Loucy (cell line): ENCODE results near the gene IQCC.

Source experiments
- H2AFZ ChIP-seq: fragments of 200-600 bp; sonication (generic); 2 replicates; pipeline ENCODE4 v1.6.0; 2016; ENCODE audit warnings: antibody characterized with exemption, mild to moderate bottlenecking, low read length, moderate library complexity
- H3F3A ChIP-seq: fragments of 200-600 bp; 2 replicates; pipeline ENCODE4 v1.6.0; 2016; ENCODE audit warnings: antibody characterized with exemption, low read depth, mild to moderate bottlenecking
- H3K27me3 ChIP-seq: fragments of 200-600 bp; sonication (generic); 2 replicates; pipeline ENCODE4 v1.6.1; 2014; ENCODE audit warnings: low read length, mild to moderate bottlenecking; ENCODE audit not compliant: insufficient read depth, poor library complexity, severe bottlenecking
- H3K36me3 ChIP-seq: fragments of 200-600 bp; sonication (generic); 2 replicates; pipeline ENCODE4 v1.6.1; 2016; ENCODE audit warnings: low read length; ENCODE audit not compliant: insufficient read depth
- H3K4me1 ChIP-seq: fragments of 200-600 bp; sonication (generic); 2 replicates; pipeline ENCODE4 v1.5.1; 2014; ENCODE audit warnings: low read length, mild to moderate bottlenecking; ENCODE audit not compliant: insufficient read depth, poor library complexity, severe bottlenecking
- H3K4me2 ChIP-seq: fragments of 200-600 bp; sonication (generic); 2 replicates; pipeline ENCODE4 v1.6.0; 2014; ENCODE audit warnings: antibody characterized with exemption, low read length, low read depth, mild to moderate bottlenecking; ENCODE audit not compliant: poor library complexity, severe bottlenecking
- H3K4me3 ChIP-seq: fragments of 200-600 bp; sonication (generic); 2 replicates; pipeline ENCODE4 v1.5.1; 2014; ENCODE audit warnings: low read length, mild to moderate bottlenecking, mixed read lengths; ENCODE audit not compliant: poor library complexity, severe bottlenecking
- H3K79me2 ChIP-seq: fragments of 200-600 bp; sonication (generic); 2 replicates; pipeline ENCODE4 v1.6.1; 2014; ENCODE audit warnings: low read length; ENCODE audit not compliant: insufficient read depth
- H3K9ac ChIP-seq: fragments of 200-600 bp; sonication (generic); 2 replicates; pipeline ENCODE4 v1.6.0; 2014; ENCODE audit warnings: mild to moderate bottlenecking, low read depth, low read length, moderate library complexity; ENCODE audit not compliant: poor library complexity, severe bottlenecking
- H3K9me2 ChIP-seq: fragments of 200-600 bp; sonication (generic); replicated peaks from 2 replicates; pipeline ENCODE4 v1.6.1; 2016; ENCODE audit warnings: low read depth, low read length, mixed read lengths
- H3K9me3 ChIP-seq: fragments of 200-600 bp; sonication (generic); 2 replicates; pipeline ENCODE4 v1.6.1; 2014; ENCODE audit warnings: mild to moderate bottlenecking, antibody characterized with exemption, low read length, low read depth; ENCODE audit not compliant: insufficient read depth
- H4K20me1 ChIP-seq: fragments of 200-600 bp; sonication (generic); 2 replicates; pipeline ENCODE4 v1.6.0; 2014; ENCODE audit warnings: antibody characterized with exemption, low read length, mild to moderate bottlenecking; ENCODE audit not compliant: insufficient read depth, poor library complexity, severe bottlenecking
- EZH2phosphoT487 ChIP-seq: fragments of 200-600 bp; IDR thresholded peaks from 2 replicates; pipeline ENCODE4 v1.6.1; 2018; ENCODE audit warnings: antibody characterized with exemption, mild to moderate bottlenecking, moderate library complexity, borderline replicate concordance
- TF ChIP-seq, protein P1 (sequence below): fragments of 200-600 bp; sonication (generic); conservative IDR thresholded peaks from 2 replicates; pipeline ENCODE4 v1.5.1; 2014; ENCODE audit warnings: mild to moderate bottlenecking, antibody characterized with exemption, low read length

IQCC gene

DNA sequence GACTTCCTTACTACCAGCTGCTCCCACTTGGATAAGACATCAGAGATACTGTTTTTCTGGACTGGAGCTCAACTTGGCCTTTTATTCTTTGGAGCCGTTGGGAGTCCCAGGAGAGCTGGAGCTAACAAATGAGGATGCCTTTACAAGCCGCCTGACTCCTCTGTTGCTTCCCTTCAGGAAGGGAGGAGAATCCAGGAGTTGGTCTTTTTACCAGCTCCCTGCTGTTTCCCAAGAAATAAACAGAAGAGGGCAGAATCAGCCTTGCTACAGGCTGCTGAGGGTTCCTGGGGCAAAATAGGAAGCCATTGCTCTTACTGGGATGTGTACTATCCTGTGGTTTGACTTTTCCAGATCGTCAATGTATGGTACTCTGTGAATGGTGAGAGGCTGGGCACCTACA, 18.2 kb downstream of the IQCC start:
- Histone ChIP-seq H4K20me1 (no peaks in the 10 kb centered on the region), H3K36me3 (peaks cover 9% of the 10 kb centered on the region), H3K9me2 (no peaks in the 10 kb centered on the region), H3K9ac (peak overlapping the region; percentile 85), H3F3A (no peaks in the 10 kb centered on the region), H3K4me1 (peaks cover 27% of the 10 kb centered on the region), H3K27me3 (no peaks in the 10 kb centered on the region), H3K4me3 (peak overlapping the region; percentile 90), H3K9me3 (no peaks in the 10 kb centered on the region), H3K79me2 (peaks cover 22% of the 10 kb centered on the region), H3K4me2 (peak overlapping the region; percentile 91), H2AFZ (no peak overlapping the region)
- no peak for TF ChIP-seq EZH2phosphoT487
- TF ChIP-seq, protein P1, sequence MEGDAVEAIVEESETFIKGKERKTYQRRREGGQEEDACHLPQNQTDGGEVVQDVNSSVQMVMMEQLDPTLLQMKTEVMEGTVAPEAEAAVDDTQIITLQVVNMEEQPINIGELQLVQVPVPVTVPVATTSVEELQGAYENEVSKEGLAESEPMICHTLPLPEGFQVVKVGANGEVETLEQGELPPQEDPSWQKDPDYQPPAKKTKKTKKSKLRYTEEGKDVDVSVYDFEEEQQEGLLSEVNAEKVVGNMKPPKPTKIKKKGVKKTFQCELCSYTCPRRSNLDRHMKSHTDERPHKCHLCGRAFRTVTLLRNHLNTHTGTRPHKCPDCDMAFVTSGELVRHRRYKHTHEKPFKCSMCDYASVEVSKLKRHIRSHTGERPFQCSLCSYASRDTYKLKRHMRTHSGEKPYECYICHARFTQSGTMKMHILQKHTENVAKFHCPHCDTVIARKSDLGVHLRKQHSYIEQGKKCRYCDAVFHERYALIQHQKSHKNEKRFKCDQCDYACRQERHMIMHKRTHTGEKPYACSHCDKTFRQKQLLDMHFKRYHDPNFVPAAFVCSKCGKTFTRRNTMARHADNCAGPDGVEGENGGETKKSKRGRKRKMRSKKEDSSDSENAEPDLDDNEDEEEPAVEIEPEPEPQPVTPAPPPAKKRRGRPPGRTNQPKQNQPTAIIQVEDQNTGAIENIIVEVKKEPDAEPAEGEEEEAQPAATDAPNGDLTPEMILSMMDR, result peak; percentile 44

DNA sequence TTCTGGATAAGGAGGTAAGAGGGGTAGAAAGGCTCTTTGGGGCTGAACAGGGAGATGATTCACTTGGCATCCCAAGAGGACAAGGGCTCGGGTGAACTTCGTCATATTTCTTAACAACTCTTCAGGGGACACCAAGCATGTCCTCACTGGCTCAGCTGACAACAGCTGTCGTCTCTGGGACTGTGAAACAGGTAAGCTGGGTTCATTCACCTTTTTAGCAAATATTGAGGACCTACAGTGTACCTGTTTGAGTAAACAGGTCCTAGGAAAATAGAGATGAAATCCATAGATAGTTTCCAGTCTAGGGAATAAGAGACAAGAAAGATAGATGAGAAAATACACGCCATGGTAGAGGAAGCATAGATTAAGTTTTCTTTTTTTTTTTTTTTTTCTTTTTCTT, 18.8 kb downstream of the IQCC start:
- peaks cover 22% of the 10 kb centered on the region for H3K79me2 ChIP-seq
- TF ChIP-seq EZH2phosphoT487, result no peak
- TF ChIP-seq, protein P1, result no peak
- H3K4me2 ChIP-seq, result peak overlapping the region; percentile 91
- H3K9ac ChIP-seq, result peak overlapping the region; percentile 85
- no peaks in the 10 kb centered on the region for H4K20me1 ChIP-seq
- H3K27me3 ChIP-seq, result no peaks in the 10 kb centered on the region
- peaks cover 27% of the 10 kb centered on the region for H3K4me1 ChIP-seq
- H3K4me3 ChIP-seq, result peak overlapping the region; percentile 90
- H2AFZ ChIP-seq, result no peak overlapping the region
- H3K9me2 ChIP-seq, result no peaks in the 10 kb centered on the region
- H3K9me3 ChIP-seq, result no peaks in the 10 kb centered on the region
- no peaks in the 10 kb centered on the region for H3F3A ChIP-seq
- peaks cover 13% of the 10 kb centered on the region for H3K36me3 ChIP-seq

DNA sequence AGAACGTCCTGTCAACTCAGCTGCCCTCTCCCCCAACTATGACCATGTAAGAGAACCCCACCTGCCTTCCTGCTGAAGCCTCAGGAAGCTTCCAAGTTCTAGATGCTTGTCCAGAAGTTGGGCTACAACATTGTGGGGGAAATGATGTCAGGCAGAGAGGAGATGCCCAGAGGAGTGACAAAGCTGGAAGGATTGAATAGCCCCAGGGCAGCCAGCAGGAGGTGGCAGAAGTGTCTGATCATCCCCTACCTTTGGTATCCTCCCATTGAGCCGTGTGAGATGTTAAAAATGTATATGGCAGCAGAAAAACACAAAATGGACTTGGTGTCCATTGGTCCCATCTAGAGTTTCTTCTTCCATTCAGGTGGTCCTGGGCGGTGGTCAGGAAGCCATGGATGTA, 23.3 kb downstream of the IQCC start:
- peaks cover 6% of the 10 kb centered on the region; the same call in 1 of the 2 replicates for H3K79me2 ChIP-seq

More for the DNA sequence above, 23.3 kb downstream of the IQCC start:
- Histone ChIP-seq H3K4me2 (no peak overlapping the region), H3K4me1 (peaks cover 6% of the 10 kb centered on the region), H3K27me3 (no peaks in the 10 kb centered on the region), H3K9ac (no peak overlapping the region), H3K9me3 (no peaks in the 10 kb centered on the region), H2AFZ (no peak overlapping the region), H4K20me1 (no peaks in the 10 kb centered on the region), H3K9me2 (no peaks in the 10 kb centered on the region), H3K4me3 (no peak overlapping the region), H3K36me3 (peaks cover 20% of the 10 kb centered on the region), H3F3A (no peaks in the 10 kb centered on the region)
- no peak for TF ChIP-seq EZH2phosphoT487
- TF ChIP-seq, protein P1, result no peak
